MCF 10A (cell line): ENCODE results near the gene FLOT1. TPM values are rescaled to one million over a fixed set of nuclear protein-coding genes. Genes with fewer than 3 reads are reported as not detected.

ENCODE experiments used
- BruUV-seq: library from RNA; stranded (reverse); fragments of 400-500 nt; replicated peaks from 2 replicates; lab custom pipeline; 2021; lab: Mats Ljungman, UMichigan
- CTCF ChIA-PET: fragments of 300-600 bp; sonication (Branson Sonifier 250); formaldehyde crosslinking; extraction: SDS; loops from one replicate; lab custom pipeline; 2021; ENCODE audit warnings: antibody characterized with exemption, inconsistent platforms; lab: Yijun Ruan, JAX
- POLR2A ChIA-PET: fragments of 300-600, 350-650 bp; sonication (Branson Sonifier 250); formaldehyde crosslinking; extraction: SDS; loops from one replicate; lab custom pipeline; 2020; ENCODE audit warnings: antibody characterized with exemption, inconsistent platforms; lab: Yijun Ruan, JAX
- DNase-seq: peaks from one replicate; pipeline ENCODE4 v3.0.0-alpha.2; 2018; ENCODE audit not compliant: unreplicated experiment
- H3K27ac Mint-ChIP-seq: one replicate; pipeline ENCODE4 v1.8.0; 2022; ENCODE audit warnings: mild to moderate bottlenecking, low read depth, mixed read lengths; ENCODE audit not compliant: unreplicated experiment
- H3K27me3 Mint-ChIP-seq: one replicate; pipeline ENCODE4 v1.8.0; 2022; ENCODE audit warnings: mixed read lengths; ENCODE audit not compliant: insufficient read depth, unreplicated experiment
- H3K36me3 Mint-ChIP-seq: one replicate; pipeline ENCODE4 v1.8.0; 2022; ENCODE audit warnings: mild to moderate bottlenecking, moderate library complexity, mixed read lengths; ENCODE audit not compliant: insufficient read depth, unreplicated experiment
- H3K4me1 Mint-ChIP-seq: one replicate; pipeline ENCODE4 v1.8.0; 2022; ENCODE audit warnings: mixed read lengths; ENCODE audit not compliant: insufficient read depth, unreplicated experiment
- H3K4me3 Mint-ChIP-seq: one replicate; pipeline ENCODE4 v1.8.0; 2022; ENCODE audit warnings: mild to moderate bottlenecking, moderate library complexity, mixed read lengths; ENCODE audit not compliant: unreplicated experiment
- H3K9me3 Mint-ChIP-seq: one replicate; pipeline ENCODE4 v1.8.0; 2022; ENCODE audit warnings: mixed read lengths; ENCODE audit not compliant: unreplicated experiment
- CTCF ChIP-seq: fragments of 200-600 bp; IDR thresholded peaks from one replicate; pipeline ENCODE4 v1.8.0; 2022; ENCODE audit warnings: antibody characterized with exemption, mild to moderate bottlenecking; ENCODE audit not compliant: unreplicated experiment
- intact Hi-C: fragments of 100-400 bp; cut with micrococcal nuclease; formaldehyde crosslinking; loops from 2 replicates; pipeline ENCODE4 v1.14.1; 2022
- total RNA-seq: library from RNA; stranded (reverse); gene quantifications from 2 replicates; pipeline ENCODE4 v1.2.3, GENCODE V29; 2022

The FLOT1 gene
- total RNA-seq, 1 experiment from 2014 or later = 61.8 TPM

GRCh38 chr6:30705620-30706019 lies 36.9 kb downstream of the FLOT1 start:
- peaks cover 16% of the 10 kb centered on the region for H3K4me1 Mint-ChIP-seq
- intact Hi-C loops = no loop called here
- H3K27me3 Mint-ChIP-seq = no peaks in the 10 kb centered on the region
- POLR2A ChIA-PET = interaction anchor here (0.7 to 1.4 kb wide), 3 partner anchors 10 to 14 kb away, joined by 4 to 7 read pairs (median 5); partner anchors contain the start of genes MDC1 and NRM
- no peak overlapping the region for H3K4me3 Mint-ChIP-seq
- DNase-seq = no peak
- no peak overlapping the region for H3K27ac Mint-ChIP-seq
- no peak for TF ChIP-seq CTCF
- peaks cover 34% of the 10 kb centered on the region for H3K36me3 Mint-ChIP-seq
- H3K9me3 Mint-ChIP-seq = no peaks in the 10 kb centered on the region
- BruUV-seq = no TSS peak
- CTCF ChIA-PET = interaction anchor here (1.5 to 2.8 kb wide), 2 partner anchors 9 to 16 kb away, joined by 5 to 14 read pairs; partner anchors contain the start of gene TUBB

- Mint-ChIP-seq H3K27ac (no peak overlapping the region), H3K4me3 (no peak overlapping the region), H3K4me1 (peaks cover 21% of the 10 kb centered on the region), H3K27me3 (no peaks in the 10 kb centered on the region), H3K9me3 (no peaks in the 10 kb centered on the region), H3K36me3 (peaks cover 30% of the 10 kb centered on the region)
- CTCF ChIA-PET = interaction anchor here (0.9 to 2.8 kb wide), 4 partner anchors 8 to 39 kb away, joined by 3 to 14 read pairs (median 4); partner anchors contain the start of gene TUBB
- TF ChIP-seq CTCF = no peak
- intact Hi-C loops = no loop called here
- POLR2A ChIA-PET = interaction anchor here (0.6 to 2.1 kb wide), 7 partner anchors 9 to 119 kb away, joined by 3 to 11 read pairs (median 3); partner anchors contain the start of genes MDC1 and NRM
- BruUV-seq = no TSS peak
- no peak for DNase-seq
Observed at GRCh38 chr6:30703821-30704220, 38.7 kb downstream of the FLOT1 start.

GRCh38 chr6:30703011-30703410 lies 39.5 kb downstream of the FLOT1 start:
- no peak for TF ChIP-seq CTCF
- intact Hi-C loops = no loop called here
- POLR2A ChIA-PET = interaction anchor here (1.2 to 2.1 kb wide), 2 partner anchors 12 to 14 kb away, joined by 8 to 11 read pairs; partner anchors contain the start of genes MDC1 and NRM
- no peak overlapping the region for H3K4me3 Mint-ChIP-seq
- H3K36me3 Mint-ChIP-seq = peaks cover 25% of the 10 kb centered on the region
- BruUV-seq = no TSS peak
- CTCF ChIA-PET = interaction anchor here (0.5 to 1.0 kb wide), 3 partner anchors 9 to 1070 kb away, joined by 3 to 5 read pairs (median 3); no protein-coding TSS in a partner anchor
- H3K9me3 Mint-ChIP-seq = no peaks in the 10 kb centered on the region
- no peak for DNase-seq
- no peak overlapping the region for H3K27ac Mint-ChIP-seq
- H3K27me3 Mint-ChIP-seq = no peaks in the 10 kb centered on the region
- peaks cover 19% of the 10 kb centered on the region for H3K4me1 Mint-ChIP-seq

GRCh38 chr6:30700340-30700739 lies 42.1 kb downstream of the FLOT1 start:
- BruUV-seq = no TSS peak
- Mint-ChIP-seq H3K27me3 (no peaks in the 10 kb centered on the region), H3K27ac (no peak overlapping the region), H3K9me3 (no peaks in the 10 kb centered on the region), H3K4me3 (no peak overlapping the region), H3K4me1 (peaks cover 6% of the 10 kb centered on the region), H3K36me3 (peaks cover 22% of the 10 kb centered on the region)
- ChIA-PET POLR2A (interaction anchor here (1.2 to 13.9 kb wide), 4 partner anchors 9 to 31 kb away, joined by 3 to 477 read pairs (median 7); partner anchors contain the start of genes MDC1, NRM and TUBB), CTCF (interaction anchor here (0.8 to 1.4 kb wide), 2 partner anchors 22 to 217 kb away, joined by 3 read pairs; no protein-coding TSS in a partner anchor)
- TF ChIP-seq CTCF = no peak
- intact Hi-C loops = no loop called here
- no peak for DNase-seq
